K562 (cell line): ENCODE measurements around the gene TSSK6. TPM values are rescaled to one million over a fixed set of nuclear protein-coding genes. Genes with fewer than 3 reads are reported as not detected.

Experiments
- ATAC-seq: fragments of 200-7000 bp; cut with Tn5 transposase; 3 replicates; pipeline ENCODE4 v1.9.1; 2020; ENCODE audit warnings: moderate library complexity
- BruUV-seq: library from RNA; stranded (reverse); fragments of 400-500 nt; replicated peaks from 2 replicates; lab custom pipeline; 2021; lab: Mats Ljungman, UMichigan
- CTCF ChIA-PET: fragments of 300-600 bp; formaldehyde crosslinking; extraction: SDS; loops from one replicate; lab custom pipeline; 2021; ENCODE audit warnings: low intra/inter-chr PET ratio; lab: Yijun Ruan, JAX
- POLR2A ChIA-PET: fragments of 300-600, 350-650 bp; sonication (Branson Sonifier 250); formaldehyde crosslinking; extraction: SDS; loops from one replicate; lab custom pipeline; 2021; ENCODE audit warnings: antibody characterized with exemption, inconsistent platforms; lab: Yijun Ruan, JAX
- DNase-seq, 4 experiments: peaks; one replicate each; pipeline versions ENCODE4 v3.0.0 to v3.0.0-alpha.2; 2011 to 2018; ENCODE audit warnings: low spot score in 3 of 4, mixed read lengths in 3 of 4; ENCODE audit errors: extremely low read depth in 1 of 4
- FAIRE-seq: peaks from 2 replicates; lab custom pipeline; 2011; peaks lifted over from hg19 to GRCh38; lab: Jason Lieb, UNC
- H2AFZ ChIP-seq: 2 replicates; pipeline ENCODE4 v1.6.0; 2011; ENCODE audit warnings: low read depth, low read length, control low read depth, inconsistent platforms
- H3K27ac ChIP-seq: fragments of 200-600 bp; 3 replicates; pipeline ENCODE4 v1.8.0; 2011; ENCODE audit warnings: low read depth, mild to moderate bottlenecking, control low read depth, inconsistent platforms, low read length, moderate library complexity, mixed read lengths; ENCODE audit errors: extremely low read depth
- H3K27me3 ChIP-seq, 2 experiments: fragments of 300-600 bp in 1 of 2; 2 replicates in 1 of 2; 3 replicates in 1 of 2; pipeline versions ENCODE4 v1.6.0 to v1.8.0; 2011; ENCODE audit warnings: inconsistent platforms in 2 of 2, low read length in 2 of 2, mild to moderate bottlenecking in 1 of 2, mixed read lengths in 1 of 2, moderate library complexity in 1 of 2; ENCODE audit not compliant: control insufficient read depth in 2 of 2, insufficient read depth in 2 of 2
- H3K36me3 ChIP-seq: fragments of 300-600 bp; 3 replicates; pipeline ENCODE4 v1.8.0; 2011; ENCODE audit warnings: mild to moderate bottlenecking, low read length, inconsistent platforms; ENCODE audit not compliant: control insufficient read depth, insufficient read depth
- H3K4me1 ChIP-seq, 2 experiments: fragments of 200-600 bp in 1 of 2; replicated peaks in 1 of 2; 2 replicates in 1 of 2; 3 replicates in 1 of 2; pipeline versions ENCODE4 v1.5.1 to v1.8.0; 2011; ENCODE audit warnings: inconsistent platforms in 2 of 2, low read length in 2 of 2, mild to moderate bottlenecking in 1 of 2, mixed read lengths in 1 of 2, moderate library complexity in 1 of 2; ENCODE audit not compliant: control insufficient read depth in 2 of 2, insufficient read depth in 2 of 2
- H3K4me2 ChIP-seq: 2 replicates; pipeline ENCODE4 v1.6.1; 2011; ENCODE audit warnings: low read length, control low read depth, inconsistent platforms, mixed read lengths; ENCODE audit not compliant: insufficient read depth
- H3K4me3 ChIP-seq: fragments of 200-600 bp; sonication (generic), shearing (Covaris generic); 2 replicates; pipeline ENCODE4 v1.5.1; 2016; ENCODE audit warnings: control low read depth, inconsistent platforms
- H3K79me2 ChIP-seq: fragments of 200-600 bp; 3 replicates; pipeline ENCODE4 v1.8.0; 2011; ENCODE audit warnings: low read length, inconsistent platforms; ENCODE audit not compliant: control insufficient read depth, insufficient read depth
- H3K9ac ChIP-seq, 2 experiments: 2 replicates each; pipeline versions ENCODE4 v1.6.0 to v1.6.1; 2011; ENCODE audit warnings: low read depth in 2 of 2, low read length in 2 of 2, control low read depth in 1 of 2, inconsistent platforms in 1 of 2, mild to moderate bottlenecking in 1 of 2, mixed read lengths in 1 of 2; ENCODE audit not compliant: insufficient read depth in 1 of 2
- H3K9me1 ChIP-seq: one replicate; pipeline ENCODE4 v1.6.0; 2011; ENCODE audit warnings: inconsistent platforms, mild to moderate bottlenecking, low read length, moderate library complexity; ENCODE audit not compliant: control insufficient read depth, insufficient read depth
- H3K9me3 ChIP-seq: replicated peaks from 2 replicates; pipeline ENCODE4 v1.5.1; 2011; ENCODE audit warnings: low read depth, low read length, inconsistent platforms; ENCODE audit not compliant: control insufficient read depth, insufficient read depth
- H4K20me1 ChIP-seq: replicated peaks from 2 replicates; pipeline ENCODE4 v1.6.1; 2011; ENCODE audit warnings: low read length, inconsistent platforms, mixed read lengths; ENCODE audit not compliant: control insufficient read depth, insufficient read depth
- TFAP4 ChIP-seq: sonication (generic); formaldehyde crosslinking; IDR thresholded peaks from 2 replicates; pipeline ENCODE4 v1.8.0; 2022; ENCODE audit warnings: missing genetic modification reagents, mild to moderate bottlenecking, moderate library complexity, borderline replicate concordance
- ZBTB1 ChIP-seq: sonication (generic); formaldehyde crosslinking; IDR thresholded peaks from 2 replicates; pipeline ENCODE4 v1.8.1; 2023; ENCODE audit warnings: missing genetic modification reagents, low read depth, mild to moderate bottlenecking, borderline replicate concordance
- WGBS: fragments of 100-300 bp; shearing (Covaris generic); methylation state at CpG from one replicate; pipeline ENCODE4 v1.1.6; 2016; ENCODE audit warnings: low coverage, mixed read lengths; ENCODE audit not compliant: insufficient coverage; ENCODE audit errors: missing lambda C conversion rate; 5-methylcytosine and 5-hydroxymethylcytosine counted together
- in situ Hi-C: fragments of 300-500 bp; cut with MboI; formaldehyde crosslinking; loops from 4 replicates; pipeline ENCODE4 v1.15.0; 2018; ENCODE audit warnings: inconsistent platforms, mixed read lengths
- intact Hi-C: fragments of 100-400 bp; cut with micrococcal nuclease; formaldehyde crosslinking; loops from 2 replicates; pipeline ENCODE4 v1.14.2; 2022
- polyA plus RNA-seq, 8 experiments: library from polyadenylated mRNA; depleted of rRNA in 4 of 8; stranded (reverse) in 5 of 8; unstranded in 3 of 8; fragments of >200 nt; fragmentation: Nextera tagmentation in 2 of 8; fragmentation: Illumina TruSeq in 1 of 8; extraction: Ambion mirVana in 2 of 8; extraction: Trizol in 1 of 8; gene quantifications; 2 replicates each; pipeline versions ENCODE4 v1.2.1 to v1.2.3, GENCODE V29; 2011 to 2014; ENCODE audit warnings: inconsistent platforms in 1 of 8, missing spikeins in 1 of 8
- total RNA-seq, 7 experiments: library from RNA; depleted of rRNA in 6 of 7; stranded (reverse); fragments of >200 nt in 6 of 7; fragmentation: Illumina TruSeq in 2 of 7; extraction: Trizol in 2 of 7; gene quantifications; 2 replicates each; pipeline versions ENCODE4 v1.2.1 to v1.2.3, GENCODE V29; 2011 to 2021; ENCODE audit warnings: low replicate concordance in 1 of 7

Gene TSSK6
- total and polyA plus RNA-seq, 9 of the 15 experiments (the other 6 are each of a cell fraction or from before 2014, with no cell fraction given) = 0.21 to 2.6 (median 1.5) TPM; not detected in 3

- Histone ChIP-seq H3K36me3 (peaks cover 68% of the 10 kb centered on the region; the same call in 2 of the 3 replicates), H3K27ac (no peak overlapping the region; the same call in 2 of the 3 replicates), H3K9me3 (no peaks in the 10 kb centered on the region), H3K4me2 (no peak overlapping the region), H3K9ac (peak overlapping the region in 1 of 2 experiments; percentile 68; a peak in 2 of 4 replicates), H2AFZ (no peak overlapping the region), H3K4me1 (peaks cover 38 to 48% of the 10 kb centered on the region in 2 experiments), H3K9me1 (peaks cover 4% of the 10 kb centered on the region), H3K27me3 (no peaks in the 10 kb centered on the region), H4K20me1 (peaks cover 20% of the 10 kb centered on the region; the same call in 1 of the 2 replicates), H3K79me2 (peaks cover 94% of the 10 kb centered on the region), H3K4me3 (no peak overlapping the region)
- ChIA-PET CTCF (no interaction called here), POLR2A (interaction anchor here (0.6 kb wide), 1 partner anchor 436 kb away, joined by 5 read pairs; no protein-coding TSS in a partner anchor)
- ATAC-seq (no peak), FAIRE-seq (no peak), DNase-seq (no peak)
- BruUV-seq = no TSS peak
- TF ChIP-seq ZBTB1 (no peak), TFAP4 (CRISPR knock-in tag) (peak; percentile 30; the same call in 1 of the 2 replicates)
- intact Hi-C loops = loop anchor here (5.0 kb wide), 1 partner anchor 98 kb away; no protein-coding TSS in a partner anchor
- 80% methylated on average over 14 of the region's 15 CpGs for WGBS
- in situ Hi-C loops = no loop called here
Measured at GRCh38 chr19:19485161-19485997, 30.0 kb downstream of the TSSK6 start.
